HG03442 (cell line): ENCODE results near the gene HCRTR2.
"Not testable (repeated sequence)": the region's sequence is repeated elsewhere in the genome, so short reads cannot be mapped to it uniquely, and the experiment has no call there.

Experiments
- ATAC-seq: cut with Tn5 transposase; IDR thresholded peaks from one replicate; pipeline ENCODE4 v1.9.1; 2021; ENCODE audit warnings: mild to moderate bottlenecking, moderate library complexity; ENCODE audit not compliant: unreplicated experiment

HCRTR2 gene

GRCh38 chr6:55174211-55175026 lies at the start of gene HCRTR2:
Gene HCRTR2 (plus strand): TSS chr6:55174515. CDS start chr6:55174588, 73 bp downstream.
- ATAC-seq = no peak

GRCh38 chr6:55130806-55131324 lies 43.5 kb upstream of the HCRTR2 start:
- no peak for ATAC-seq

GRCh38 chr6:55131616-55132015 lies 42.7 kb upstream of the HCRTR2 start:
- ATAC-seq = no peak

- ATAC-seq = no peak
Observed at GRCh38 chr6:55136916-55137315, 37.4 kb upstream of the HCRTR2 start.

GRCh38 chr6:55137929-55138693 lies 36.2 kb upstream of the HCRTR2 start:
- no peak for ATAC-seq

- ATAC-seq = no peak
Observed at GRCh38 chr6:55141611-55142010, 32.7 kb upstream of the HCRTR2 start.

- no peak for ATAC-seq
Observed at GRCh38 chr6:55142610-55143009, 31.7 kb upstream of the HCRTR2 start.

- no peak for ATAC-seq
Observed at GRCh38 chr6:55153284-55153683, 21.0 kb upstream of the HCRTR2 start.

GRCh38 chr6:55158784-55159183 lies 15.5 kb upstream of the HCRTR2 start:
- not testable (repeated sequence) for ATAC-seq

- no peak for ATAC-seq
Observed at GRCh38 chr6:55167860-55168259, 6.5 kb upstream of the HCRTR2 start.

GRCh38 chr6:55175078-55176049 lies 1.0 kb downstream of the HCRTR2 start:
- ATAC-seq = no peak

- ATAC-seq = no peak
Observed at GRCh38 chr6:55176958-55177357, 2.6 kb downstream of the HCRTR2 start.

- no peak for ATAC-seq
Observed at GRCh38 chr6:55180258-55180657, 5.9 kb downstream of the HCRTR2 start.

GRCh38 chr6:55182016-55182650 lies 7.8 kb downstream of the HCRTR2 start:
- no peak for ATAC-seq

GRCh38 chr6:55184782-55185530 lies 10.6 kb downstream of the HCRTR2 start:
- ATAC-seq = no peak

- no peak for ATAC-seq
Observed at GRCh38 chr6:55198715-55199114, 24.4 kb downstream of the HCRTR2 start.

- no peak for ATAC-seq
Observed at GRCh38 chr6:55199239-55199638, 24.9 kb downstream of the HCRTR2 start.

GRCh38 chr6:55208478-55209458 lies 34.5 kb downstream of the HCRTR2 start:
- ATAC-seq = no peak
